ENCODE measurements around the gene PCDHA10.
"Not testable (repeated sequence)": the region's sequence is repeated elsewhere in the genome, so short reads cannot be mapped to it uniquely, and the experiment has no call there.

PCDHA10 gene

DNA sequence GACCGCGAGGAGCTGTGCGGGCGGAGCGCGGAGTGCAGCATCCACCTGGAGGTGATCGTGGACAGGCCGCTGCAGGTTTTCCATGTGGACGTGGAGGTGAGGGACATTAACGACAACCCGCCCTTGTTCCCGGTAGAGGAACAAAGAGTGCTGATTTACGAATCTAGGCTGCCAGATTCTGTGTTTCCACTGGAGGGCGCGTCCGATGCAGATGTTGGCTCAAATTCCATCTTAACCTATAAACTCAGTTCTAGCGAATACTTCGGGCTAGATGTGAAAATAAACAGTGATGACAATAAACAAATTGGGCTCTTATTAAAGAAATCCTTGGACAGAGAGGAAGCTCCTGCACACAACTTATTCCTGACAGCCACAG, 27.3 kb upstream of the PCDHA10 start:
- H3K36me3 ChIP-seq (ENCODE audit: control insufficient read depth, low read depth, low read length): no peaks in the 10 kb centered on the region
- no peaks in the 10 kb centered on the region for H3K27me3 ChIP-seq (ENCODE audit: control insufficient read depth, insufficient read depth, low read length)
- H3K9ac ChIP-seq (ENCODE audit: low read length): no peak overlapping the region
- H3K27ac ChIP-seq (ENCODE audit: low read length): no peak overlapping the region
- no peaks in the 10 kb centered on the region for H3K4me1 ChIP-seq (ENCODE audit: control insufficient read depth, low read depth, low read length)
- H3K9me3 ChIP-seq (ENCODE audit: control insufficient read depth, low read depth, low read length): no peaks in the 10 kb centered on the region
- H3K4me3 ChIP-seq (ENCODE audit: low read length): no peak overlapping the region

DNA sequence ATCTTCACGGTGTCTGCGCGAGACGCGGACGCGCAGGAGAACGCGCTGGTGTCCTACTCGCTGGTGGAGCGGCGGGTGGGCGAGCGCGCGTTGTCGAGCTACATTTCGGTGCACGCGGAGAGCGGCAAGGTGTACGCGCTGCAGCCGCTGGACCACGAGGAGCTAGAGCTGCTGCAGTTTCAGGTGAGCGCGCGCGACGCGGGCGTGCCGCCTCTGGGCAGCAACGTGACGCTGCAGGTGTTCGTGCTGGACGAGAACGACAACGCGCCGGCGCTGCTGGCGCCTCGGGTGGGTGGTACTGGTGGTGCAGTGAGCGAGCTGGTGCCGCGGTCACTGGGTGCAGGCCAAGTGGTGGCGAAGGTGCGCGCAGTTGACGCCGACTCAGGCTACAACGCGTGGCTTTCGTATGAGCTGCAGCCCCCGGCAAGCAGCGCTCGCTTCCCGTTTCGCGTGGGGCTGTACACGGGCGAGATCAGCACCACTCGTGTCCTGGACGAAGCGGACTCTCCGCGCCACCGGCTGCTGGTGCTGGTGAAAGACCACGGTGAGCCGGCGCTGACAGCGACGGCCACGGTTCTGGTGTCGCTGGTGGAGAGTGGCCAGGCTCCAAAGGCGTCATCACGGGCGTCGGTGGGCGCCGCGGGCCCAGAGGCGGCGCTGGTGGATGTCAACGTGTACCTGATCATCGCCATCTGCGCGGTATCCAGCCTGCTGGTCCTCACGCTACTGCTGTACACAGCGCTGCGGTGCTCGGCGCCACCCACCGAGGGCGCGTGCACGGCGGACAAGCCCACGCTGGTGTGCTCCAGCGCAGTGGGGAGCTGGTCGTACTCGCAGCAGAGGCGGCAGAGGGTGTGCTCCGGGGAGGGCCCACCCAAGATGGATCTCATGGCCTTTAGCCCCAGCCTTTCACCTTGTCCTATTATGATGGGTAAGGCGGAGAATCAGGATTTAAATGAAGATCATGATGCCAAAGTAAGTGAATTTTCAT, 25.9 kb upstream of the PCDHA10 start:
- not testable (repeated sequence) for H3K4me3 ChIP-seq (ENCODE audit: low read length); H3K9me3 ChIP-seq (ENCODE audit: control insufficient read depth, low read depth, low read length); H3K27ac ChIP-seq (ENCODE audit: low read length); H3K4me1 ChIP-seq (ENCODE audit: control insufficient read depth, low read depth, low read length); H3K9ac ChIP-seq (ENCODE audit: low read length); H3K27me3 ChIP-seq (ENCODE audit: control insufficient read depth, insufficient read depth, low read length); H3K36me3 ChIP-seq (ENCODE audit: control insufficient read depth, low read depth, low read length)

DNA sequence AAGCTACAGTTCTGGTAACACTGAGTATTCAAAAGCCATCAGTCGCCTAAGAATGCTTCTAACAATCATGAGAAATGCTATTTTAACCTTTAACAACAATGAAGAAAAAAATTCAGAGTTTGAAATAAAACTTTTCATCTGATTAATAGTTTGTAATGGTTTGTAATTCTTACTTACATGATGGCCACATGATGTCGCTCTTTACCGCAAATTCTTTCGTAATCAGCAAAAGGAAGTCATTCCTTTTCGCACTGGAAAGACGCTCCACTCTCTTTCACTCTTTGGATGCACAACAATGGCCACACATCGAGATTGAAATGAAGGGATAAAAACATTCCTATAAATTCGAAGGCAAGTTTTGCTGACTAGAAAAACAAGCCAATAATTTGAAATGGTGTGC, 21.7 kb upstream of the PCDHA10 start, which contains the start of gene PCDHA7:
Gene PCDHA7, plus strand, starts transcription at position 277 of the 400 bp plus-strand sequence. Its CDS starts 115 bp downstream, at position 392.
- no peaks in the 10 kb centered on the region for H3K36me3 ChIP-seq (ENCODE audit: control insufficient read depth, low read depth, low read length)
- H3K4me3 ChIP-seq (ENCODE audit: low read length): no peak within 1 kb of the TSS
- H3K27me3 ChIP-seq (ENCODE audit: control insufficient read depth, insufficient read depth, low read length): no peaks in the 10 kb centered on the region
- no peaks in the 10 kb centered on the region for H3K4me1 ChIP-seq (ENCODE audit: control insufficient read depth, low read depth, low read length)
- H3K9ac ChIP-seq (ENCODE audit: low read length): no peak within 1 kb of the TSS
- no peak within 1 kb of the TSS for H3K27ac ChIP-seq (ENCODE audit: low read length)
- peaks cover 6% of the 10 kb centered on the region for H3K9me3 ChIP-seq (ENCODE audit: control insufficient read depth, low read depth, low read length)

DNA sequence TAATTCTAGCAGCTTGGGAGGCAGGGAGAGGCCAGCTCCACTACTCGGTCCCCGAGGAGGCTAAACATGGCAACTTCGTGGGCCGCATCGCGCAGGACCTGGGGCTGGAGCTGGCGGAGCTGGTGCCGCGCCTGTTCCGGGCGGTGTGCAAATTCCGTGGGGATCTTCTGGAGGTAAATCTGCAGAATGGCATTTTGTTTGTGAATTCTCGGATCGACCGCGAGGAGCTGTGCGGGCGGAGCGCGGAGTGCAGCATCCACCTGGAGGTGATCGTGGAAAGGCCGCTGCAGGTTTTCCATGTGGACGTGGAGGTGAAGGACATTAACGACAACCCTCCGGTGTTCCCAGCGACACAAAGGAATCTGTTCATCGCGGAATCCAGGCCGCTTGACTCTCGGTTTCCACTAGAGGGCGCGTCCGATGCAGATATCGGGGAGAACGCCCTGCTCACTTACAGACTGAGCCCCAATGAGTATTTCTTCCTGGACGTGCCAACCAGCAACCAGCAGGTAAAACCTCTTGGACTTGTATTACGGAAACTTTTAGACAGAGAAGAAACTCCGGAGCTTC, 21.2 kb upstream of the PCDHA10 start:
- H3K4me3 ChIP-seq (ENCODE audit: low read length); H3K27ac ChIP-seq (ENCODE audit: low read length); H3K9ac ChIP-seq (ENCODE audit: low read length): not testable (repeated sequence)

DNA sequence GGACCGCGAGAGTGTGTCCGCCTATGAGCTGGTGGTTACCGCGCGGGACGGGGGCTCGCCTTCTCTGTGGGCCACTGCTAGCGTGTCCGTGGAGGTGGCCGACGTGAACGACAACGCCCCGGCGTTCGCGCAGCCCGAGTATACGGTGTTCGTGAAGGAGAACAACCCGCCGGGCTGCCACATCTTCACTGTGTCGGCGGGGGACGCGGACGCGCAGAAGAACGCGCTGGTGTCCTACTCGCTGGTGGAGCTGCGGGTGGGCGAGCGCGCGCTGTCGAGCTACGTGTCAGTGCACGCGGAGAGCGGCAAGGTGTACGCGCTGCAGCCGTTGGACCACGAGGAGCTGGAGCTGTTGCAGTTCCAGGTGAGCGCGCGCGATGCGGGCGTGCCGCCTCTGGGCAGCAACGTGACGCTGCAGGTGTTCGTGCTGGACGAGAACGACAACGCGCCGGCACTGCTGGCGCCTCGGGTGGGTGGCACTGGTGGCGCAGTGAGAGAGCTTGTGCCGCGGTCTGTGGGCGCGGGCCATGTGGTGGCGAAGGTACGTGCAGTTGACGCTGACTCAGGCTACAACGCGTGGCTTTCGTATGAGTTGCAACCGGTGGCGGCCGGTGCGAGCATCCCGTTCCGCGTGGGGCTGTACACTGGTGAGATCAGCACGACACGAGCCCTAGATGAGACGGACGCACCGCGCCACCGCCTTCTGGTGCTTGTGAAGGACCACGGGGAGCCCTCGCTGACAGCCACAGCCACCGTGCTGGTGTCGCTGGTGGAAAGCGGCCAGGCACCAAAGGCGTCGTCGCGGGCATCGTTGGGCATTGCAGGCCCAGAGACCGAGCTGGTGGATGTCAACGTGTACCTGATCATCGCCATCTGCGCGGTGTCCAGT, 19.8 kb upstream of the PCDHA10 start:
- no peak overlapping the region for H3K27ac ChIP-seq (ENCODE audit: low read length)
- no peaks in the 10 kb centered on the region for H3K27me3 ChIP-seq (ENCODE audit: control insufficient read depth, insufficient read depth, low read length)
- no peak overlapping the region for H3K9ac ChIP-seq (ENCODE audit: low read length)
- no peaks in the 10 kb centered on the region for H3K36me3 ChIP-seq (ENCODE audit: control insufficient read depth, low read depth, low read length)
- H3K4me3 ChIP-seq (ENCODE audit: low read length): no peak overlapping the region
- no peaks in the 10 kb centered on the region for H3K4me1 ChIP-seq (ENCODE audit: control insufficient read depth, low read depth, low read length)
- peaks cover 6% of the 10 kb centered on the region for H3K9me3 ChIP-seq (ENCODE audit: control insufficient read depth, low read depth, low read length)

More for the DNA sequence above, 21.2 kb upstream of the PCDHA10 start:
- not testable (repeated sequence) for H3K27me3 ChIP-seq (ENCODE audit: control insufficient read depth, insufficient read depth, low read length); H3K36me3 ChIP-seq (ENCODE audit: control insufficient read depth, low read depth, low read length); H3K9me3 ChIP-seq (ENCODE audit: control insufficient read depth, low read depth, low read length); H3K4me1 ChIP-seq (ENCODE audit: control insufficient read depth, low read depth, low read length)

DNA sequence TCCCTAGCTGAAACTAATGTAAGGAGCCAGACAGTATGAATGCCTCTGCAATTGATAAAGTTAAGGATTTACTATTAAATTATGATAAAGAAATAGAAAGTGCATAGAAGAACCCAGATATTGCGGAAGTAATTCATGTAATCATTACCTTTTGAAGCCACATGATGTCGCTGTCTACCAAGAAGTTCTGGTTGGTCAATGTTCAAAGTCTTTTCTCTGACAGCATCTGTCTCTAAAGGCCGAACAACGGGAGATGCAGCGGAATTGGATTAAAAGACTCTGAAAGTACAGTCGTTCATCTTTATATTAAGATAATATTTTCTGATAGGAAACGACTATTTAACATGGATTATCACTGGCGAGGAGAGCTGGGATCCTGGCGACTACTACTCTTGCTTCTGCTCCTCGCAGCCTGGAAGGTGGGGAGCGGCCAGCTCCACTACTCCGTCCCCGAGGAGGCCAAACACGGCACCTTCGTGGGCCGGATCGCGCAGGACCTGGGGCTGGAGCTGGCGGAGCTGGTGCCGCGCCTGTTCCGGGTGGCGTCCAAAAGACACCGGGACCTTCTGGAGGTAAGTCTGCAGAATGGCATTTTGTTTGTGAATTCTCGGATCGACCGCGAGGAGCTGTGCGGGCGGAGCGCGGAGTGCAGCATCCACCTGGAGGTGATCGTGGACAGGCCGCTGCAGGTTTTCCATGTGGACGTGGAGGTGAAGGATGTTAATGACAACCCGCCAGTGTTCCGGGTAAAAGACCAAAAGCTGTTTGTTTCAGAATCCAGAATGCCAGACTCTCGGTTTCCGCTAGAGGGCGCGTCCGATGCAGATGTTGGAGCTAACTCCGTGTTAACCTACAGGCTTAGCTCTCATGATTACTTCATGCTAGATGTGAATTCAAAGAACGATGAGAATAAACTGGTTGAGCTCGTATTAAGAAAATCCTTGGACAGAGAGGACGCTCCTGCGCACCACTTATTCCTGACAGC, 14.4 kb upstream of the PCDHA10 start, which contains the start of gene PCDHA8:
Gene PCDHA8, plus strand, starts transcription at position 210 of the 985 bp plus-strand sequence. Its CDS starts 135 bp downstream, at position 345.
- no peaks in the 10 kb centered on the region for H3K36me3 ChIP-seq (ENCODE audit: control insufficient read depth, low read depth, low read length)

DNA sequence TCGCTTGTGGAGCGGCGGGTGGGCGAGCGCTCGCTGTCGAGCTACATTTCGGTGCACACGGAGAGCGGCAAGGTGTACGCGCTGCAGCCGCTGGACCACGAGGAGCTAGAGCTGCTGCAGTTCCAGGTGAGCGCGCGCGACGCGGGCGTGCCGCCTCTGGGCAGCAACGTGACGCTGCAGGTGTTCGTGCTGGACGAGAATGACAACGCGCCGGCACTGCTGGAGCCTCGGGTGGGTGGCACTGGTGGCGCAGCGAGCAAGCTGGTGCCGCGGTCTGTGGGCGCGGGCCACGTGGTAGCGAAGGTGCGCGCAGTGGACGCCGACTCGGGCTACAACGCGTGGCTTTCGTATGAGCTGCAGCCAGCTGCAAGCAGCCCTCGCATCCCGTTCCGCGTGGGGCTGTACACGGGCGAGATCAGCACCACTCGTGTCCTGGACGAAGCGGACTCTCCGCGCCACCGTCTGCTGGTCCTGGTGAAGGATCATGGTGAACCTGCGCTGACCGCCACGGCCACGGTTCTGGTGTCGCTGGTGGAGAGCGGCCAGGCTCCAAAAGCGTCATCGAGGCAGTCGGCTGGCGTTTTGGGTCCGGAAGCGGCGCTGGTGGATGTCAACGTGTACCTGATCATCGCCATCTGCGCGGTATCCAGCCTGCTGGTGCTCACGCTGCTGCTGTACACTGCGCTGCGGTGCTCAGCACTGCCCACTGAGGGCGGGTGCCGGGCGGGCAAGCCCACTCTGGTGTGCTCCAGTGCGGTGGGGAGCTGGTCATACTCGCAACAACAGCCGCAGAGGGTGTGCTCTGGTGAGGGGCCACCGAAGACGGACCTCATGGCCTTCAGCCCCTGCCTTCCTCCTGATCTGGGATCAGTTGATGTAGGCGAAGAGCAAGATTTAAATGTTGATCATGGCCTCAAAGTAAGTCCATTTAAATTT, 12.6 kb upstream of the PCDHA10 start:
- H3K9ac ChIP-seq (ENCODE audit: low read length): no peak overlapping the region
- no peak overlapping the region for H3K27ac ChIP-seq (ENCODE audit: low read length)
- H3K36me3 ChIP-seq (ENCODE audit: control insufficient read depth, low read depth, low read length): no peaks in the 10 kb centered on the region
- no peaks in the 10 kb centered on the region for H3K9me3 ChIP-seq (ENCODE audit: control insufficient read depth, low read depth, low read length)
- no peaks in the 10 kb centered on the region for H3K27me3 ChIP-seq (ENCODE audit: control insufficient read depth, insufficient read depth, low read length)
- H3K4me1 ChIP-seq (ENCODE audit: control insufficient read depth, low read depth, low read length): no peaks in the 10 kb centered on the region
- H3K4me3 ChIP-seq (ENCODE audit: low read length): no peak overlapping the region

More for the DNA sequence above, 14.4 kb upstream of the PCDHA10 start, which contains the start of gene PCDHA8:
- H3K9ac ChIP-seq (ENCODE audit: low read length): no peak within 1 kb of the TSS
- H3K27ac ChIP-seq (ENCODE audit: low read length): no peak within 1 kb of the TSS
- peak within 1 kb of the TSS; percentile 37 for H3K4me3 ChIP-seq (ENCODE audit: low read length)
- H3K27me3 ChIP-seq (ENCODE audit: control insufficient read depth, insufficient read depth, low read length): no peaks in the 10 kb centered on the region
- H3K9me3 ChIP-seq (ENCODE audit: control insufficient read depth, low read depth, low read length): no peaks in the 10 kb centered on the region
- no peaks in the 10 kb centered on the region for H3K4me1 ChIP-seq (ENCODE audit: control insufficient read depth, low read depth, low read length)

DNA sequence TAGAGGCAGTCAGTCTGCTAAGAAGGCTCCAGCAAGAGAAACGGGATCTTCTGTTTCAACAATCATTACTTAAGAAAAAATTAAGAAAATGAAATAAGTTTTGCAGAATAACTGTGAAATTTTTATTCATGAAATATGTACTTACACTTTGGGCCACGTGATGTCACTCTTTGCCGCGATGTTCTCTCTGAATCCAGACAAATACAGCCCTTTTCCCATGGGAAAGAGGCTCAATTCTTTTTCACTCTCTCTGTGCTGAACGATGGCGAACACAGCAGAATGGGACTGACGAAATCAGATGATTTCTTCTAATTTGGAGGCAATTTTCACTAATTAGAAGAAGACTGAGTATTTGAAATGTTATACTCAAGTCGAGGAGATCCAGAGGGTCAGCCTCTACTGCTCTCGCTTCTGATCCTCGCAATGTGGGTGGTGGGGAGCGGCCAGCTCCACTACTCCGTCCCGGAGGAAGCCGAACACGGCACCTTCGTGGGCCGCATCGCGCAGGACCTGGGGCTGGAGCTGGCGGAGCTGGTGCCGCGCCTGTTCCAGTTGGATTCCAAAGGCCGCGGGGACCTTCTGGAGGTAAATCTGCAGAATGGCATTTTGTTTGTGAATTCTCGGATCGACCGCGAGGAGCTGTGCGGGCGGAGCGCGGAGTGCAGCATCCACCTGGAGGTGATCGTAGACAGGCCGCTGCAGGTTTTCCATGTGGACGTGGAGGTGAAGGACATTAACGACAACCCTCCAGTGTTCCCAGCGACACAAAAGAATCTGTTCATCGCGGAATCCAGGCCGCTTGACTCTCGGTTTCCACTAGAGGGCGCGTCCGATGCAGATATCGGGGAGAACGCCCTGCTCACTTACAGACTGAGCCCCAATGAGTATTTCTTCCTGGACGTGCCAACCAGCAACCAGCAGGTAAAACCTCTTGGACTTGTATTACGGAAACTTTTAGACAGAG, 7.3 kb upstream of the PCDHA10 start, which contains the start of gene PCDHA9:
Gene PCDHA9, plus strand, starts transcription at position 244 of the 964 bp plus-strand sequence. Its CDS starts 114 bp downstream, at position 358.
- not testable (repeated sequence) for H3K27ac ChIP-seq (ENCODE audit: low read length); H3K4me3 ChIP-seq (ENCODE audit: low read length); H3K27me3 ChIP-seq (ENCODE audit: control insufficient read depth, insufficient read depth, low read length); H3K36me3 ChIP-seq (ENCODE audit: control insufficient read depth, low read depth, low read length); H3K9me3 ChIP-seq (ENCODE audit: control insufficient read depth, low read depth, low read length); H3K4me1 ChIP-seq (ENCODE audit: control insufficient read depth, low read depth, low read length); H3K9ac ChIP-seq (ENCODE audit: low read length)

Measured in iPS-18a (cell line).